Lower lobe of right lung (tissue), 2 donors: ENCODE results near the gene SORL1. TPM values are rescaled to one million over a fixed set of nuclear protein-coding genes. Genes with fewer than 3 reads are reported as not detected.

ENCODE experiments used
- ATAC-seq, 2 donors: fragments of 200-7000 bp; cut with Tn5 transposase; one replicate each; pipeline ENCODE4 v1.9.1; 2020 to 2022; ENCODE audit warnings: mild to moderate bottlenecking in 2 of 2, moderate library complexity in 2 of 2
- DNase-seq: peaks from one replicate; pipeline ENCODE4 v3.0.0-alpha.2; 2020
- H3K27ac ChIP-seq: fragments of 200-600 bp; one replicate; pipeline ENCODE4 v1.8.0; 2022
- H3K27me3 ChIP-seq: fragments of 200-600 bp; one replicate; pipeline ENCODE4 v1.8.0; 2022; ENCODE audit warnings: low read depth
- H3K36me3 ChIP-seq: fragments of 200-600 bp; one replicate; pipeline ENCODE4 v1.8.0; 2022; ENCODE audit warnings: mild to moderate bottlenecking
- H3K4me1 ChIP-seq: fragments of 200-600 bp; one replicate; pipeline ENCODE4 v1.8.0; 2022
- H3K4me3 ChIP-seq: fragments of 200-600 bp; one replicate; pipeline ENCODE4 v1.8.0; 2022; ENCODE audit warnings: mild to moderate bottlenecking
- H3K9me3 ChIP-seq: fragments of 200-600 bp; one replicate; pipeline ENCODE4 v1.8.0; 2022
- CTCF ChIP-seq: fragments of 200-600 bp; IDR thresholded peaks from one replicate; pipeline ENCODE4 v1.8.0; 2022; ENCODE audit warnings: antibody characterized with exemption, mild to moderate bottlenecking
- intact Hi-C: fragments of 100-400 bp; cut with DNase I; formaldehyde crosslinking; loops from one replicate; pipeline ENCODE4 v1.11.0; 2022
- total RNA-seq: library from RNA; stranded (reverse); fragmentation: NEBNext Ultra II Directional; extraction: Animal tissue kit (Norgen Biotek cat#: 25700); gene quantifications from one replicate; pipeline ENCODE4 v1.2.1, GENCODE V29; 2021
- donor health status: DM: no; HTN: yes; CAD: no; lungs with severe emphysema.

The SORL1 gene
- total RNA-seq, 1 donor from 2014 or later = 74.0 TPM

- H3K4me3 ChIP-seq = no peak overlapping the region
- no peak for TF ChIP-seq CTCF
- H3K27me3 ChIP-seq = no peaks in the 10 kb centered on the region
- peak overlapping the region; percentile 92 for H3K27ac ChIP-seq
- no peak for DNase-seq
- no peaks in the 10 kb centered on the region for H3K36me3 ChIP-seq
- H3K9me3 ChIP-seq = no peaks in the 10 kb centered on the region
- H3K4me1 ChIP-seq = peaks cover 11% of the 10 kb centered on the region
- no peak for ATAC-seq
- intact Hi-C loops = loop anchor here (5.0 kb wide), 2 partner anchors 445 to 545 kb away; no protein-coding TSS in a partner anchor
These were observed 205.0 kb downstream of the SORL1 start for GRCh38 chr11:121657146-121657545.

- no peak overlapping the region for H3K4me3 ChIP-seq
- DNase-seq (no peak), ATAC-seq (no peak)
- H3K36me3 ChIP-seq = no peaks in the 10 kb centered on the region
- intact Hi-C loops = loop anchor here (5.0 kb wide), 2 partner anchors 442 to 542 kb away; no protein-coding TSS in a partner anchor
- H3K9me3 ChIP-seq = no peaks in the 10 kb centered on the region
- TF ChIP-seq CTCF = no peak
- H3K27ac ChIP-seq = no peak overlapping the region
- peaks cover 11% of the 10 kb centered on the region for H3K4me1 ChIP-seq
- no peaks in the 10 kb centered on the region for H3K27me3 ChIP-seq
These were observed 207.7 kb downstream of the SORL1 start for GRCh38 chr11:121659811-121660210.

GRCh38 chr11:121661880-121662486 lies 209.9 kb downstream of the SORL1 start:
- peaks cover under 1% of the 10 kb centered on the region for H3K4me1 ChIP-seq
- H3K27ac ChIP-seq = no peak overlapping the region
- TF ChIP-seq CTCF = no peak
- intact Hi-C loops = no loop called here
- no peak overlapping the region for H3K4me3 ChIP-seq
- DNase-seq = no peak
- H3K27me3 ChIP-seq = peaks cover 6% of the 10 kb centered on the region
- ATAC-seq = no peak
- no peaks in the 10 kb centered on the region for H3K36me3 ChIP-seq
- no peaks in the 10 kb centered on the region for H3K9me3 ChIP-seq

GRCh38 chr11:121664144-121664543 lies 212.0 kb downstream of the SORL1 start:
- DNase-seq (no peak), ATAC-seq (no peak)
- Histone ChIP-seq H3K9me3 (no peaks in the 10 kb centered on the region), H3K4me3 (no peak overlapping the region), H3K4me1 (no peaks in the 10 kb centered on the region), H3K27ac (no peak overlapping the region), H3K27me3 (peaks cover 6% of the 10 kb centered on the region), H3K36me3 (no peaks in the 10 kb centered on the region)
- intact Hi-C loops = no loop called here
- no peak for TF ChIP-seq CTCF

- intact Hi-C loops = no loop called here
These were observed 213.2 kb downstream of the SORL1 start for GRCh38 chr11:121665206-121665838.

More at GRCh38 chr11:121665206-121665838, 213.2 kb downstream of the SORL1 start:
- no peak overlapping the region for H3K27ac ChIP-seq
- DNase-seq (no peak), ATAC-seq (no peak)
- H3K36me3 ChIP-seq = no peaks in the 10 kb centered on the region
- no peak for TF ChIP-seq CTCF
- H3K4me3 ChIP-seq = no peak overlapping the region
- no peaks in the 10 kb centered on the region for H3K9me3 ChIP-seq
- no peaks in the 10 kb centered on the region for H3K4me1 ChIP-seq
- H3K27me3 ChIP-seq = peaks cover 6% of the 10 kb centered on the region
